ENCODE measurements around the gene EFNA1. TPM values are rescaled to one million over a fixed set of nuclear protein-coding genes. Genes with fewer than 3 reads are reported as not detected.

Gene EFNA1
- total and polyA plus RNA-seq, 2 of the 13 experiments (the other 11 are each of a cell fraction or from before 2014, with no cell fraction given), result 81.8 to 874 TPM

DNA sequence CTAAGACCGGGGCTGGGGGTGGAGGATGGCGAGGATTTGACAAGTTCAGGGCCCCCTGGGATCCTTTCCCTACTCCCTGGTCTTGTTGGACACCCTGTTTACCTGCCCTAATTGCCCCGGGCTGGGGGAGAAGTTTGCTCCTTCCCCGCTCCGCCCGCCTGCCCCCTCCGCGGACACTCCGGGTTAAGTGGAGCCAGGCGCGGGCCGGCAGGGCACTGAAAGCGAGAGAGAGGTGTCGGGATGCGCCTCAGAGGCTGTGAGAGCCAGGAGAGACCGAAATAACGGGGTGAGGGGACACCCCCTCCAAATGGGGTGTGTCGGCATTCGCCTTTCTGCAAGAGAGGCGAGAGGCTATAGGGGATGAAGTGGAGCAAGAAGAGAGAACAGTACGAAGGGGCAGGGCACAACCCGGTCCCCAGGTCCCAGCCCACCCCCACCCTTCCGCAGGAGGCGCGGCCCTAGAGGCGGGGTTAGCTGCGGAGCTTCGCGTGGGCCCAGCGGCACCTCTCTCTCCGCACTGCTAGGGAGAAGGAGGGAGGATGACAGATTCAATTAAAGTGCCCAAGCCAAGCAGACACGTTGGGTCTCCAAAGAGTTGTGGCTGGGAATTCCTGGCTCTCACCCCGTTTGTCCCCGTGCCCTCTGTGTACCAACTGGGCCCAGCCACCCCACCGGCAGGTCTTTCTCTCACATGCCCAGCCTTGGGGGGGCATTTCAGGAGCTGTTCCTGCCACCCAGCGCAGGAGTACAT, 45.2 kb upstream of the EFNA1 start (continued):
- TF ChIP-seq, protein P1, sequence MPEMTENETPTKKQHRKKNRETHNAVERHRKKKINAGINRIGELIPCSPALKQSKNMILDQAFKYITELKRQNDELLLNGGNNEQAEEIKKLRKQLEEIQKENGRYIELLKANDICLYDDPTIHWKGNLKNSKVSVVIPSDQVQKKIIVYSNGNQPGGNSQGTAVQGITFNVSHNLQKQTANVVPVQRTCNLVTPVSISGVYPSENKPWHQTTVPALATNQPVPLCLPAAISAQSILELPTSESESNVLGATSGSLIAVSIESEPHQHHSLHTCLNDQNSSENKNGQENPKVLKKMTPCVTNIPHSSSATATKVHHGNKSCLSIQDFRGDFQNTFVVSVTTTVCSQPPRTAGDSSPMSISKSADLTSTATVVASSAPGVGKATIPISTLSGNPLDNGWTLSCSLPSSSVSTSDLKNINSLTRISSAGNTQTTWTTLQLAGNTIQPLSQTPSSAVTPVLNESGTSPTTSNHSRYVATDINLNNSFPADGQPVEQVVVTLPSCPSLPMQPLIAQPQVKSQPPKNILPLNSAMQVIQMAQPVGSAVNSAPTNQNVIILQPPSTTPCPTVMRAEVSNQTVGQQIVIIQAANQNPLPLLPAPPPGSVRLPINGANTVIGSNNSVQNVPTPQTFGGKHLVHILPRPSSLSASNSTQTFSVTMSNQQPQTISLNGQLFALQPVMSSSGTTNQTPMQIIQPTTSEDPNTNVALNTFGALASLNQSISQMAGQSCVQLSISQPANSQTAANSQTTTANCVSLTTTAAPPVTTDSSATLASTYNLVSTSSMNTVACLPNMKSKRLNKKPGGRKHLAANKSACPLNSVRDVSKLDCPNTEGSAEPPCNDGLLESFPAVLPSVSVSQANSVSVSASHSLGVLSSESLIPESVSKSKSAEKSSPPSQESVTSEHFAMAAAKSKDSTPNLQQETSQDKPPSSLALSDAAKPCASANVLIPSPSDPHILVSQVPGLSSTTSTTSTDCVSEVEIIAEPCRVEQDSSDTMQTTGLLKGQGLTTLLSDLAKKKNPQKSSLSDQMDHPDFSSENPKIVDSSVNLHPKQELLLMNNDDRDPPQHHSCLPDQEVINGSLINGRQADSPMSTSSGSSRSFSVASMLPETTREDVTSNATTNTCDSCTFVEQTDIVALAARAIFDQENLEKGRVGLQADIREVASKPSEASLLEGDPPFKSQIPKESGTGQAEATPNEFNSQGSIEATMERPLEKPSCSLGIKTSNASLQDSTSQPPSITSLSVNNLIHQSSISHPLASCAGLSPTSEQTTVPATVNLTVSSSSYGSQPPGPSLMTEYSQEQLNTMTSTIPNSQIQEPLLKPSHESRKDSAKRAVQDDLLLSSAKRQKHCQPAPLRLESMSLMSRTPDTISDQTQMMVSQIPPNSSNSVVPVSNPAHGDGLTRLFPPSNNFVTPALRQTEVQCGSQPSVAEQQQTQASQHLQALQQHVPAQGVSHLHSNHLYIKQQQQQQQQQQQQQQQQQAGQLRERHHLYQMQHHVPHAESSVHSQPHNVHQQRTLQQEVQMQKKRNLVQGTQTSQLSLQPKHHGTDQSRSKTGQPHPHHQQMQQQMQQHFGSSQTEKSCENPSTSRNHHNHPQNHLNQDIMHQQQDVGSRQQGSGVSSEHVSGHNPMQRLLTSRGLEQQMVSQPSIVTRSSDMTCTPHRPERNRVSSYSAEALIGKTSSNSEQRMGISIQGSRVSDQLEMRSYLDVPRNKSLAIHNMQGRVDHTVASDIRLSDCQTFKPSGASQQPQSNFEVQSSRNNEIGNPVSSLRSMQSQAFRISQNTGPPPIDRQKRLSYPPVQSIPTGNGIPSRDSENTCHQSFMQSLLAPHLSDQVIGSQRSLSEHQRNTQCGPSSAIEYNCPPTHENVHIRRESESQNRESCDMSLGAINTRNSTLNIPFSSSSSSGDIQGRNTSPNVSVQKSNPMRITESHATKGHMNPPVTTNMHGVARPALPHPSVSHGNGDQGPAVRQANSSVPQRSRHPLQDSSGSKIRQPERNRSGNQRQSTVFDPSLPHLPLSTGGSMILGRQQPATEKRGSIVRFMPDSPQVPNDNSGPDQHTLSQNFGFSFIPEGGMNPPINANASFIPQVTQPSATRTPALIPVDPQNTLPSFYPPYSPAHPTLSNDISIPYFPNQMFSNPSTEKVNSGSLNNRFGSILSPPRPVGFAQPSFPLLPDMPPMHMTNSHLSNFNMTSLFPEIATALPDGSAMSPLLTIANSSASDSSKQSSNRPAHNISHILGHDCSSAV (CRISPR knock-in tag; IDR thresholded peaks at IDR 0.05; ENCODE audit: borderline replicate concordance), result no peak
- no peak for TF ChIP-seq NCOA2 (CRISPR knock-in tag; IDR thresholded peaks at IDR 0.05)
- TF ChIP-seq, protein P2, sequence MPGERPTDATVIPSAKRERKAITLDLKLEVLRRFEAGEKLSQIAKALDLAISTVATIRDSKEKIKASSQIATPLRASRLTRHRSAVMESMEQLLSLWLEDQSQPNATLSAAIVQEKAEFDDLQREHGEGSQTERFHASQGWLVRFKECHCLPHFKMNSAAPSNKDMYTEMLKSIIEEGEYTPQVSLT (CRISPR knock-in tag; IDR thresholded peaks at IDR 0.05; ENCODE audit: borderline replicate concordance, low read depth), result no peak
- 0 out of 2 replicates have a peak, but pooled peaks have one; percentile 38 for TF ChIP-seq EZH2 (conservative IDR thresholded peaks at IDR 0.05; ENCODE audit: low read depth, low read length)
- no peak for TF ChIP-seq NR2F1 (CRISPR knock-in tag; IDR thresholded peaks at IDR 0.05)
- TF ChIP-seq NONO (IDR thresholded peaks at IDR 0.05), result no peak
- TF ChIP-seq NONO (CRISPR knock-in tag; conservative IDR thresholded peaks at IDR 0.05), result no peak
- peak; percentile 21 for TF ChIP-seq HNRNPLL (IDR thresholded peaks at IDR 0.05; ENCODE audit: low read depth, low read length, poor library complexity, severe bottlenecking)

All from HepG2 (cell line).